GM19324 (cell line): ENCODE measurements around the gene EDEM1.

Experiments
- ATAC-seq: cut with Tn5 transposase; IDR thresholded peaks from one replicate; pipeline ENCODE4 v1.9.1; 2021; ENCODE audit warnings: mild to moderate bottlenecking, moderate library complexity; ENCODE audit not compliant: unreplicated experiment, low FRiP score

EDEM1 gene

DNA sequence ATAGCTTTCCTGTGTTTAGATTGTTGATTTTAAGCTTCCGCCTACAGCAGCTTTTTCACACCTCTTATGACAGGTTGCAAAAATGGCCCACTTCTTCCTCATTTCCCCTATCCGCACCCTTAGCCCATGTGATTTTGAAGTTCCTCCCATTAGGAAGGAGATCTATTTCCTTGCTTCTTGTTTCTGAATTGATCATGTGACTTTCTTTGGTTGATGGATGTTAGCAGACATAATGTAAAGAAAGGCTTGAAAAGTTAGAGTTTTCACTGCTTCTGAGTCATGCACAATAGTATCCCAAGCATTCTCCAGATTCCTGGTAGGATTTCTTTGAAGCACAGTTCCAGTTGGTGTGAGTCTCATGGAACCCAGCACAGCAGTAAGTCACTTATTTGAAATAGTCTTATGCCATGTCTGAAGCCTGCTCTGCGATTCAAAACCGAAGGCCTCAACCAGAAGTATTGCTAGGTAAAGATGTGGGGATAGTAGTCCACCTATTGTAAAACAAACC lies 76.6 kb downstream of the EDEM1 start:
- no peak for ATAC-seq

DNA sequence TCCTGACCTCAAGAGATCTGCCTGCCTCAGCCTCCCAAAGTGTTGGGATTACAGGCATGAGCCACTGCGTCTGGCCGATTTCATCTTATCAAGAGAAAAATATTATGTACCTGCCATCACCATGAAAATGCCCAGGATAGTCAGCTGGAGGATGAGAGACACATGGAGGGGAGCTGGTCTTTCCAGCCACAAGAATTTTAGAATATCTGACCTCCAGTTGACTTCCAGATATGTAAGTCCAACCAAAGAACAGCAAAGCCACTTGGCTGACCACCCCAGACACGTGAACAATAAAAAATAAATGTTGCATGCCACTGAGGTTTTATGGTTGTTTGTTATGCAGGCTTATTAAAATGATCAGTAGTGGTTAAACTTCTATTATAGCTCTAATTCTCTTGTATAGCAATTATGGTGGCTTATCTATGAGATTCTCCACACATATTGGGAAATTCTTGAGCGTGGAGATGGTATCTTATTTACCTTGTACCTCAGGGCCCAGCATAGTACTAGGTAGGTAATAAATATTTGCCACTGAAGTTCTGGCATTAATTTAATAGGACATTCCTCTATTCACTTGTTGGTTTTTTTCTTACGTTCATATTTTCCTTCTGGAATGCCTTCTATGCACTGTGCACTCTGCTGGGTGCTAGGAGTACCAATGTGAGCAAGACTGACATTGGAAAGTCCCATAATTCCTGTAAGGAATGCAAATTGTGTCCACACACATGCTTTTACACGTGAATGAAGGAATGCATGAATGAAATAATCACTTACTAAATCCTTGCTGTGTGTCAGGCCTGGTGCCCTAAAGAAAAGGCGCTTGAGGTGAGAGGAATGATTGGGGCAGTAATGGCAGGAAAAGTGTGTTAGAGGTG lies 77.6 kb downstream of the EDEM1 start:
- ATAC-seq = no peak

- no peak for ATAC-seq
Observed at GRCh38 chr3:5267252-5267651, 79.7 kb downstream of the EDEM1 start.

GRCh38 chr3:5267889-5268288 lies 80.4 kb downstream of the EDEM1 start:
- no peak for ATAC-seq
